Type B pancreatic cell (in vitro differentiated cells): Measurements from ENCODE around the gene GRAMD4. TPM values are rescaled to one million over a fixed set of nuclear protein-coding genes. Genes with fewer than 3 reads are reported as not detected.

Experiments used
- DNase-seq: peaks from one replicate; pipeline ENCODE4 v3.0.0; 2021; ENCODE audit warnings: mixed read lengths; ENCODE audit not compliant: unreplicated experiment; ENCODE audit errors: extremely low spot score
- H3K27ac Mint-ChIP-seq: 2 replicates; pipeline ENCODE4 v1.8.0; 2021; ENCODE audit warnings: mild to moderate bottlenecking, mixed read lengths
- H3K27me3 Mint-ChIP-seq: 2 replicates; pipeline ENCODE4 v1.8.0; 2021; ENCODE audit warnings: mixed read lengths
- H3K36me3 Mint-ChIP-seq: 2 replicates; pipeline ENCODE4 v1.8.0; 2021; ENCODE audit warnings: mixed read lengths
- H3K4me1 Mint-ChIP-seq: one replicate; pipeline ENCODE4 v1.8.0; 2021; ENCODE audit warnings: mixed read lengths; ENCODE audit not compliant: unreplicated experiment
- H3K4me3 Mint-ChIP-seq: 2 replicates; pipeline ENCODE4 v1.8.0; 2021; ENCODE audit warnings: mild to moderate bottlenecking, mixed read lengths
- H3K9me3 Mint-ChIP-seq: 2 replicates; pipeline ENCODE4 v1.8.0; 2021; ENCODE audit warnings: mixed read lengths
- total RNA-seq: library from RNA; stranded (reverse); gene quantifications from 2 replicates; pipeline ENCODE4 v1.2.1, GENCODE V29; 2021; ENCODE audit warnings: low replicate concordance
- TF ChIP-seq, protein P1 (sequence below): fragments of 200-600 bp; sonication (generic); conservative IDR thresholded peaks from 2 replicates; pipeline ENCODE4 v1.5.0; 2021; ENCODE audit warnings: antibody characterized with exemption, mild to moderate bottlenecking

The GRAMD4 gene
- total RNA-seq, 1 donor from 2014 or later, result 56.4 TPM

DNA sequence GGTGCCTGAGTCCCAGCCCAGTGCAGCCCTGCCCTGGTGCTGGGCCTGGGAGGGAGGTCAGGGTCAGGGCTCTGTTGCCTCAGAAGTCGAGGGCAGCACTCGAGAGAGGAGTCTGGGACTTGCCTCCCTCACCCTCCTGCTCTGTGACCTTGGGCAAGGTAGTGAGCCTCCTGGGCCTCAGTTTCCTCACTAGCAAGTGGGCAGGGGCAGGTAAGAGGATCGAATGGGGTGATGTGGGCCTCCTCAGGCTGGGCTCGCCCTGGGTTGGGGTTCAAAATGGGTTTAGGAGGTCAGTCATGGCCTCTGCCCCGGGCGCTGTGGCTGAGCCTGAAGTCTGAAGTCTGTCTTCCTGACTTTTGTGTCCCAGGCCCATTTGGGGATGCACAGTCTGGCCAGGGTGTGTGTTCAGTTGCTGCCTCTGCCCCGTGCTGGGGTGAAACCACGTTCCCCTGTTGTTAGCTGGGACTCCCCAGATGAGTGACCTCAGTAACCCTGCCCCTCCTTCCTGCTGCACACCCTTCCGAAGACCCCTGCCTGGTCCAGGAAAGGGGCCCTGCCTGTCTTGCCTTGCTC, 41.8 kb upstream of the GRAMD4 start:
- peaks cover 44% of the 10 kb centered on the region for H3K4me1 Mint-ChIP-seq
- TF ChIP-seq, protein P1, sequence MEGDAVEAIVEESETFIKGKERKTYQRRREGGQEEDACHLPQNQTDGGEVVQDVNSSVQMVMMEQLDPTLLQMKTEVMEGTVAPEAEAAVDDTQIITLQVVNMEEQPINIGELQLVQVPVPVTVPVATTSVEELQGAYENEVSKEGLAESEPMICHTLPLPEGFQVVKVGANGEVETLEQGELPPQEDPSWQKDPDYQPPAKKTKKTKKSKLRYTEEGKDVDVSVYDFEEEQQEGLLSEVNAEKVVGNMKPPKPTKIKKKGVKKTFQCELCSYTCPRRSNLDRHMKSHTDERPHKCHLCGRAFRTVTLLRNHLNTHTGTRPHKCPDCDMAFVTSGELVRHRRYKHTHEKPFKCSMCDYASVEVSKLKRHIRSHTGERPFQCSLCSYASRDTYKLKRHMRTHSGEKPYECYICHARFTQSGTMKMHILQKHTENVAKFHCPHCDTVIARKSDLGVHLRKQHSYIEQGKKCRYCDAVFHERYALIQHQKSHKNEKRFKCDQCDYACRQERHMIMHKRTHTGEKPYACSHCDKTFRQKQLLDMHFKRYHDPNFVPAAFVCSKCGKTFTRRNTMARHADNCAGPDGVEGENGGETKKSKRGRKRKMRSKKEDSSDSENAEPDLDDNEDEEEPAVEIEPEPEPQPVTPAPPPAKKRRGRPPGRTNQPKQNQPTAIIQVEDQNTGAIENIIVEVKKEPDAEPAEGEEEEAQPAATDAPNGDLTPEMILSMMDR, result no peak
- no peaks in the 10 kb centered on the region for H3K9me3 Mint-ChIP-seq
- H3K27ac Mint-ChIP-seq, result peak overlapping the region; percentile 78
- H3K27me3 Mint-ChIP-seq, result peaks cover 5% of the 10 kb centered on the region
- peak overlapping the region; percentile 90 for H3K4me3 Mint-ChIP-seq
- H3K36me3 Mint-ChIP-seq, result no peaks in the 10 kb centered on the region
- DNase-seq, result peak; percentile 69

DNA sequence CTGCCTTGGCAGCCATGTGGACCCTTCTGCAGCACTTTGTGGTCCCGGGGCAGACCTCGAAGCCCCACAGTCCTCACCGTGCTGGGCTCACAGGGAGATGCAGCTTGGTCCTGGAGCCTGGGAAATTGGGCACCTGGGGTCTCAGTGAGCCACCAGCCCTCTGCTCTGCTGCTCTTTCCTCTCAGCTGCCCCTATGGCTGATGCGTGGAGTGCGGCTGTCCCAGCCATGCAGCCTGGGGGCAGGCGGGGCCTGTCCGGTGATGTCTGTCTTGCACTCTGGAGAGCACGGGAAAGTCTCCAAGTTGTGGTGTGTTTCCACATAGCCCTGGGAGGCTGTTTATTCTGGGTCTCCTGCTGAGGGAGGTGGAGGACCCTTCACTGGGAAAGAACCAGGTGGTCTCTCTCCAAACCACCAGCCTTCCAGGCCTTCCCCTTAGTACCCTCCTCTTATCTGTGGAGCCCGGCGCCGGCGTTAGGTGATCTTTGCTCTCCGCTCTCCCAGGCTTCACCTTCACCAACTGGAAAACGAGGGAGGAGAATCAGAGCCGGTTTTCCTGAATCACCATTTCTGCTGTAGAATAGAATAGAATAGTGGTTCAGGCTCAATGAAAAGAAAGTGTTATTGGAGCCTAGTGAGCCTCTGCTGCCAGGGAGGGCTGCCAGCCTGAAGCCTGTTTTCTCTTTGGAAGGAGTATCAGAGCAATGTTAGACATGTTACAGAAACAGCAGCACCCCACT, 41.2 kb upstream of the GRAMD4 start:
- H3K27ac Mint-ChIP-seq, result peak overlapping the region; percentile 78
- H3K27me3 Mint-ChIP-seq, result peaks cover 5% of the 10 kb centered on the region
- no peaks in the 10 kb centered on the region for H3K9me3 Mint-ChIP-seq
- peaks cover 1% of the 10 kb centered on the region for H3K36me3 Mint-ChIP-seq
- no peak for DNase-seq
- H3K4me1 Mint-ChIP-seq, result peaks cover 46% of the 10 kb centered on the region
- TF ChIP-seq, protein P1, result no peak
- peak overlapping the region; percentile 90 for H3K4me3 Mint-ChIP-seq

DNA sequence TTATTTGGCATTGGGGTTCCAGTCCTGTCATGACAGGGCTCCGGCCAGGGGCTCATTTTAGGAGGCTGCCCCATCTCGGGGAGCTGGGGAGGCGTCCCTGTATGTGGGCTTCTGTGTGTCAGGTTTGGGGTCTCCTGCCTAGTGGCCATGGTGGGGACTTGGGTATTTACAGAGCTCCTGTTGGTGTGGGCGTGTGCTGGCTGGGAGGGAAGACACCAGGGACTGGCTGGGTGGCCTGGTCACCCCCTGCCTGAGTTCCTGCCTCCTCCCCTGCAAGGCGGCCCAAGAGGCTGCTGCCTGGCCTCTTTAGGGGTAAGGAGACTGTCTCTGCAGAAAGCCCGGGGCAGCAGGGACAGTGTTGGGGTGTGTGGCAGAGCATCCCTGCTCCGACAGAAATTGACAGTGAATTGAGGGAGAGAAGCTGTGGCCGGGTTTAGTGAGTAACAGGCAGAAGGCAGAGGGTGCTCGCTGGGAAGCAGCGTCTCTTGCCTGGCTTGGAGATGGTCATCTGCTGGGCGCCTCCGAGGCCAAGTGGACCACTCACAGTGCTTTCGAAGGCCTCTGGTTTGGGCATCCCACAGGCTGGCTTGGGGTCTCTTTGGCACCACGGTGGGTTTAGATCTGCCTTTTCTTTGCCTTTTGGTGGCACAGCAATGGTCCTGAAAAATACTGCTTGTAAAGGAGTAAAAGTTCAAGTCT, 40.3 kb upstream of the GRAMD4 start:
- Mint-ChIP-seq H3K36me3 (peaks cover 5% of the 10 kb centered on the region), H3K4me1 (peaks cover 49% of the 10 kb centered on the region), H3K27ac (peak overlapping the region; percentile 78), H3K4me3 (peak overlapping the region; percentile 90), H3K27me3 (peaks cover 4% of the 10 kb centered on the region), H3K9me3 (no peaks in the 10 kb centered on the region)
- TF ChIP-seq, protein P1, result no peak
- DNase-seq, result no peak

DNA sequence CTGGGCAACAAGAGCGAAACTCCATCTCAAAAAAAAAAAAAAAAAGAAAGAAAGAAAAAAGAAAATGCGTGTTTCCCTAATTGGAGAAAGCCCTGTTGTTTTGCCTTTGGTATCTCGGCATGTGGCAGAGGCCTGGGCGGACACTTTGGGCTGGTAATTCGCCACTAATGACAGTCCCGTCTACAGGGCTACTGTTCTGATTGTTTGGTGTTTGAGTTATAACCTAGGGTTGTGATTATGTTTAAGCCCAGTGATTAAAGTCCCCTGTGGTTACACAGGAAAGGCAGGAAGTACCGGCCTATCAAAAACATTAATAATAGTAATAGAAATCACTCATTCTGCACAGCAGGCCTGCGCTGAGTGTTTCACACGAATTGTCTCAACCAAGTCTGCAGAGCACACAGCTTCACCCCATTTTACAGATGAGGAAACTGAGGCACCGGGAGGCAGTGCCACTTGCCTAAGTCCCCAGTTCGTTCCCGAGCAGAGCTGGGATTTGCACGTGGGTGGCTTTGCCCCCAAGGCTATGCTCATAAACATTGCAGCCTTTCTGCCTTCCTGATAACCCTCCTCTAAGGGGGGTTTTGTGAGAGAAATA, 39.1 kb upstream of the GRAMD4 start:
- Mint-ChIP-seq H3K9me3 (no peaks in the 10 kb centered on the region), H3K4me3 (peak overlapping the region; percentile 90), H3K4me1 (peaks cover 39% of the 10 kb centered on the region), H3K36me3 (peaks cover 5% of the 10 kb centered on the region), H3K27ac (peak overlapping the region; percentile 78), H3K27me3 (no peaks in the 10 kb centered on the region)
- DNase-seq, result no peak
- TF ChIP-seq, protein P1, result no peak

- TF ChIP-seq, protein P1, result no peak
- Mint-ChIP-seq H3K4me1 (peaks cover 39% of the 10 kb centered on the region), H3K36me3 (peaks cover 5% of the 10 kb centered on the region), H3K27ac (peak overlapping the region; percentile 78), H3K9me3 (no peaks in the 10 kb centered on the region), H3K4me3 (peak overlapping the region; percentile 90), H3K27me3 (no peaks in the 10 kb centered on the region)
- no peak for DNase-seq
Measured at GRCh38 chr22:46581538-46582244, 38.5 kb upstream of the GRAMD4 start.
